Amniotic stem cell (primary cell): ENCODE measurements around the gene RBBP5.

Source experiments
- DNase-seq: peaks from one replicate; lab custom pipeline; 2025; lab: John Stamatoyannopoulos, UW

Gene RBBP5

GRCh38 chr1:205056956-205057568, 64.7 kb downstream of the RBBP5 start:
- no peak for DNase-seq

GRCh38 chr1:205056188-205056611, 65.6 kb downstream of the RBBP5 start:
- no peak for DNase-seq

GRCh38 chr1:205054013-205054412, 67.8 kb downstream of the RBBP5 start:
- DNase-seq = no peak

- DNase-seq = no peak
These were observed 68.5 kb downstream of the RBBP5 start for GRCh38 chr1:205053296-205053695.

GRCh38 chr1:205052690-205053089, 69.1 kb downstream of the RBBP5 start:
- no peak for DNase-seq

DNA sequence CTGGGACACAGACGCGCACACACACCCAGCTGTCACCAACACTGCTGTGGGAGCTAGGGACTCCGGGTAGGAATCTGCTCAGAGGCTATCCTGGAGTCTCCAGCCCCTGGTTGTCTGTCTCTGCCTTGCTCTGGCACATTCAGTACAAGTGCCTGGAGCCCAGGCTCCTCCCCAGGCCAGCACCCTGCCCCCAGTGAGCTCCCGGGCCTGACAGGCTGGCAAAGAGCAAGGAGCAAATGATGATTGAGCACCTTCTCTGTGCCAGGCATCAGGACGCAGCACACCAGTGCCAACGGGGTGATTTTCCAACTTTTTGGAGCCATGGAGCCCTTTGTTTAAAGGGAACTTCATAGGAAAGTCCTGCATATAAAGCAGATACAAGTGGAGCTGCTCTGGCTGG, 72.3 kb downstream of the RBBP5 start:
- no peak for DNase-seq

GRCh38 chr1:205048382-205048781, 73.4 kb downstream of the RBBP5 start:
- no peak for DNase-seq

DNA sequence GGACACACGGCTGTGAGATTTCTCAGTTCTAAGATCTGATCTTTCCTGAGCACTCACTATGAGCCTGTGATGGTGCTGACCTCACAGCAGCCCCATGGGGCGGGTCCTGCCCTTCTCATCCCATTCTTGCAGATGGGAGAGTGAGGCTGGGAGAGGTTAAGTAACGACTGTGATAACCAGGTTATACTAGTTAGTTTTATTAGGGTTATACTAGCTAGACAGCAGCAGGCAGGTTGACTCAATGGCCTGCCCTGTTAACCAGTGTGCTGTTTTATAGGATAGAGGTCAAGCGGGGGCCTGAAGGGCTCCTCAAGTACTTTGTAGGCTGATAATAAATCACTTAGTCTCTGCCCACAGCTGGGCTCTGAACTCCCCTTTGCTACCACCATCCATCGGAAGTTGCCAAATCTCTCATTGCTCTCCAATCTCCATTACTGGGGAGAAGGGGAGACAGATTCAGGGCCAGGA, 74.0 kb downstream of the RBBP5 start:
- no peak for DNase-seq

DNA sequence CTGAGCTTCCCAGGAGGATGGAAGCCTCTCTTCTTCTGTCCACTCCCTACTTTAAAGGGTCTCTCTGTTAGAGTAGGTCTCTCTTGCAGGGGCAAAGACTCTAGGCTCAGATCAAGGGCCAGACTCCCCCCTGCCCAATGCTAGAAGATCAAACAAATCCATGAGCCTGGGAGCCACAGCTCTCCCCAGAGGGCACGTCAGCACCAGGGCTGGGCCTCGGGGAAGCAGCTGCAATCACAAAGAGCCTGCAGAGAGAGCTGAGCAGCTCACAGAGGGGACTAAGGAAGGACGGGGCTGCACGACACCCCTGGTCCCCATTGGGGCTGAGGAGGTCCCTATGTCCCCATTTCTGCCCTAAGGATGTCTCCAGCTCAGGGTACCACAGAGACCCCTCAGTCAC, 74.9 kb downstream of the RBBP5 start:
- no peak for DNase-seq

DNA sequence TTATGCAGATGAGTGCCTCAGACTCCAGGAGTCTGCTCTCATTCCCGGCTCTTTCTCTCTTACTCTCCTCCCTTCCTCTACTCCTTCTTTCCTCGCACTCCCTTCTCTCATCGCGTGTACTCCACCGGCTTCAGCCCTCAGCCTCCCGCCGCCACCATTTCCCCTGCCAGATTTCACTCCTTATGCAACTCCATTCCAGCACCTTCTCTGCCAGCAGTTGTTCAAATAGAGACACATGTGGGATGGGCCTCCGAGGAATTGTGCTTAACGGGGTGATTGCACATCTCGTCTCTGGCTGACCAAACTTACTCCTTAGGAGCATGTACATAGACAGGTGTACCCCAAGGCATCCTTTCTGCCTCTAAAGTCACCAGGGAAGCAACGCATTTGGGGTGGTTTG, 76.6 kb downstream of the RBBP5 start:
- no peak for DNase-seq

DNA sequence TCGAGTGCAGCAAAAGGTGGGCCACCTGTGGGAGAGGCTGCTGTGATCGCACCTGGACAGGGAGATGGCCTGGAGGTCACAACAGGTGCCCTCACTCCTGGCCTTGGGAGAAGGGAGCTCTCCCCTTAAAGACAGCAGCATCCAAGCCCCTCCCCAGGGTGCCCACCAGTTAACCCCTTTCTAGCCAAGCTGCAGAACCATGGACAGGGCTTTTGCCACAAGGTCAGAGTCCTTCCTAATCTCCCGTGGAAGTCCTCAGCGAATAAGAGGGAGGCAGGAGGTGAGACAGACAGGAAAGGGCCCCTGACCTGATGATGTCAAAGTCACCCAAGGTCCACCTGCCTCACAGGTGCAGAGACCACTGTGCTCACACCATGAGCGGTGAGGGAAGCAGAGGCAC, 77.0 kb downstream of the RBBP5 start:
- no peak for DNase-seq

GRCh38 chr1:205043866-205044265, 77.9 kb downstream of the RBBP5 start:
- no peak for DNase-seq

- no peak for DNase-seq
These were observed 78.6 kb downstream of the RBBP5 start, which contains the start of gene CNTN2 for GRCh38 chr1:205042911-205043806. Gene CNTN2, plus strand, starts transcription at chr1:205043212. Its CDS starts 9,974 bp downstream, at chr1:205053186.

DNA sequence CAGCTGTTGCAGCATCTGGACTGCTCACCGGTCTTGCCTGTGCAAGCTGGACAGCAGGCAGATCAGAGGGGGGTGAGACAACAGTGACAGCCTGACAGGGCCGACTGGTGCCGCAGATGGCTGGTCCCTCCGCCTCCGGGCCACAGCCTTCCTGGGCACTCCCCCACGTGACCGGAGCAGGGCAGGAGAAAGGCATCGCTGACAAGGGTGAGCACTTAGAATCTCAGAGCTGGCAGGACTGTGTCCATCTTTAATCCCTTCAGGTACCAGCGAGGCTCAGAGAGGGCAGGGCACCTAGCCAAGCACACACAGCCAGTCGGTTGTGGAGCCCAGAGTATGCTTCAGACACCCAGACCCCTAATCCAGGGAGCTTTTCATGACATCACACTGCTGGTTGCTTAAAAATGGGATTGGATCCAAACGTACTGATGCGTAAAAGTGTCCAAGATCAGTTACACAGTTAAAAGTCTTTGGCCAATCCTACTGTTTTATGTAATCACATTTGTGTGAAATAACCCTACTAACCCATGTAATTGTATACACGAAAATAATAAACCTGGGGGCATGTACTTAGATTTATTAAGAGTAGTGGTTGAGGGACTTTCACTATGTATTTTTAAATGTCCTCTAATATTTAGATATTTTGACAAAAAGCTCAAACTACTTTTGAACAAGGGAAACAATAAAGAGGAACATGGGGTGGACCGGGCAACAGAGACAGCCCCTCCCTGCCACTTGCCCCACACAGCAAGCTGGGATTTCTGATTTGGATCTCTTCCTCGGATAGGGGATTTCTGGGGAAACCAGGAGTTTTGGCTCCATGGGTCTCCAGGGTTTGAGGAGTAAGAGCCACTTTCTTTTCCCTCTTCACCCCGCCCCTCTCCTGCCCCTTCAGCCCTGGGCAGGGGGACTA, 79.5 kb downstream of the RBBP5 start:
- no peak for DNase-seq

GRCh38 chr1:205041001-205041715, 80.6 kb downstream of the RBBP5 start:
- DNase-seq = no peak

GRCh38 chr1:205038132-205038786, 83.5 kb downstream of the RBBP5 start:
- no peak for DNase-seq

GRCh38 chr1:205037539-205037938, 84.2 kb downstream of the RBBP5 start:
- no peak for DNase-seq
